ENCODE data around the gene GK2. TPM values are rescaled to one million over a fixed set of nuclear protein-coding genes. Genes with fewer than 3 reads are reported as not detected.

The GK2 gene
- total RNA-seq, result not detected

DNA sequence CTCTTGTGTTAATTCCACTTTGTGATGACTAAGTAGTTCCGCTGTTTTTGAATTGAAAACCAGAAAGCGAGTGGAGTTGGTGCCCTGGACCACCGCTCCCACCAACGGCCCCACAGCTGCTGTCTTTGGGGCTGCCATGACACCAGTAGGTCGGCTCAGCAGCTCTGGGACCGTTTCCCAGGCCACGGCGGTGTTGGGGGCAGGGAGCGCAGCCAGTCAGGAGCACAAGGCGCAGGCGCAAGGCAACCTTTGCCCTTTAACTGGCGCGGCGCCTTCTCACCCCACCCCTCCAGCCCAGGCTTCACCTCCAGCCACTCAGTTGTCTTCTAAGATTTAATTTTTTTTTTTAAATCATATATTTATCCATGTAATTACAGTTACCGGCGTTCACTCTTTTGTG is at the start of gene GK2:
Gene GK2, minus strand, starts transcription at position 166 of the 400 bp plus-strand sequence. Its CDS starts 28 bp downstream, at position 138.
- Mint-ChIP-seq H3K4me1 (ENCODE audit: low read depth in 2 of 2) (no peaks in the 10 kb centered on the region), H3K27ac (no peak within 1 kb of the TSS), H3K4me3 (no peak within 1 kb of the TSS), H3K36me3 (no peaks in the 10 kb centered on the region), H3K9me3 (peaks cover 16% of the 10 kb centered on the region), H3K27me3 (no peaks in the 10 kb centered on the region)
- DNase-seq (ENCODE audit: low spot score), result no peak
- no peak for ATAC-seq

DNA sequence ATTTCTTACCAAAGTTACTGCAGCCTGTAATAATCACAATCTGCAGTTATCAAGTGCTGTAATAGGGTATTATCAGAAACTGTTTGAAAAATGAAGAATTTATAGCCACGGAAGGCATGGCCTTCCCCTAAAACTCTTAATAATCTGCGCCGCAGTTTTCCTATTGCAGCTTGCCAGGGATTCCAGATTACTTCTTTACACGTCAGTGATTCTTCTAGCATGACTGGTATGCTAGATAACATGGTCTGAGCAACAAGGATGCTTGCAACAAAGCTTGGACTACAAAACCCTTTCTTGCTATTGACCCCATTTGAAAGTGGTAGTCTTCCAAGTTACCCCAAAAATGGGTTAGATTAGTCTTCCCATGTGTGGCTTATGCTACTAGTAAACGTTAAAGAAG is 47.2 kb upstream of the GK2 start:
- H3K9me3 Mint-ChIP-seq, result peaks cover 1% of the 10 kb centered on the region
- ATAC-seq (no peak), DNase-seq (ENCODE audit: low spot score) (no peak)
- H3K36me3 Mint-ChIP-seq, result no peaks in the 10 kb centered on the region
- no peak overlapping the region for H3K4me3 Mint-ChIP-seq
- no peaks in the 10 kb centered on the region for H3K4me1 Mint-ChIP-seq (ENCODE audit: low read depth in 2 of 2)
- no peak overlapping the region for H3K27ac Mint-ChIP-seq
- H3K27me3 Mint-ChIP-seq, result no peaks in the 10 kb centered on the region

DNA sequence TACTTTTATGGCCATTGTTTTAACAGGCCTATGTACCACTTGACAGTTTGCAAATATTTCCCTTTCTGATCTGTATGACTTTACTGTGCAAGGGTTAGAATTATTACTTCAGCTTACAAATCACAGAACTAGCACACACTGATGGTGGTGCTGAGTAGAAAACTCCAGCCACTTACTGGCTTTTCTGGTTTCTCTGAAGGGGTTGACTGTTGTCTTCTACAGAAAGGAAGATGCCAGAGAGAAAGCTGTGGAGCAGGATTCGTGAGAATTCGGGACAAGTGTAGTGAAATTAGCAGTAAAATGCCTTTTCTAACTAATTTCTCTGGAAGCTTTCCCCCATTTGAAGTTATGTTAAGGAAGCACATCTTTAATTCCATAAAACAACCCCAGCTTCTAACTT is 46.6 kb upstream of the GK2 start:
- H3K4me3 Mint-ChIP-seq, result no peak overlapping the region
- no peak for ATAC-seq
- H3K27me3 Mint-ChIP-seq, result no peaks in the 10 kb centered on the region
- H3K36me3 Mint-ChIP-seq, result no peaks in the 10 kb centered on the region
- DNase-seq (ENCODE audit: low spot score), result no peak
- peaks cover 3% of the 10 kb centered on the region for H3K9me3 Mint-ChIP-seq
- H3K4me1 Mint-ChIP-seq (ENCODE audit: low read depth in 2 of 2), result no peaks in the 10 kb centered on the region
- no peak overlapping the region for H3K27ac Mint-ChIP-seq

DNA sequence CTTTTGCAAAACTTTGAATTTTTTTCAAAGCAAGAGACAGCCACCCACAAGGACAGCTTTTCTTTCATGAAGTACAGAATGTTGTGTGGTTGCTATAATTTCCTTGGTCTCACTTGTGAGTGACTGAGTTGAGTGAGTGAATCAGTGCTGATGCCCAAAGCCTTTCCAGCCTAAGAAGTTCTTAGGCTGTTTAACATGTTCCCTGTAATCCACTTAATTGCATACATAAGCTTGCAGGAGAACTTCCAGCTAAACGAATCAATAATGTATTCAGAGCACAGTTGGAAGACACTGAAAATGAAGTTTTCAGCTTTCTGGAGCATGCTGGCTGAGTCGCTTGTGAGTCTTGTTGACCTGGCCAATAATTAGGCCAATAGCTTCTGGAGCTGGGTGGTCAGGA is 42.0 kb upstream of the GK2 start:
- H3K27ac Mint-ChIP-seq, result no peak overlapping the region
- peaks cover 3% of the 10 kb centered on the region for H3K9me3 Mint-ChIP-seq
- DNase-seq (ENCODE audit: low spot score), result no peak
- no peaks in the 10 kb centered on the region for H3K4me1 Mint-ChIP-seq (ENCODE audit: low read depth in 2 of 2)
- H3K36me3 Mint-ChIP-seq, result no peaks in the 10 kb centered on the region
- no peaks in the 10 kb centered on the region for H3K27me3 Mint-ChIP-seq
- no peak for ATAC-seq
- no peak overlapping the region for H3K4me3 Mint-ChIP-seq

DNA sequence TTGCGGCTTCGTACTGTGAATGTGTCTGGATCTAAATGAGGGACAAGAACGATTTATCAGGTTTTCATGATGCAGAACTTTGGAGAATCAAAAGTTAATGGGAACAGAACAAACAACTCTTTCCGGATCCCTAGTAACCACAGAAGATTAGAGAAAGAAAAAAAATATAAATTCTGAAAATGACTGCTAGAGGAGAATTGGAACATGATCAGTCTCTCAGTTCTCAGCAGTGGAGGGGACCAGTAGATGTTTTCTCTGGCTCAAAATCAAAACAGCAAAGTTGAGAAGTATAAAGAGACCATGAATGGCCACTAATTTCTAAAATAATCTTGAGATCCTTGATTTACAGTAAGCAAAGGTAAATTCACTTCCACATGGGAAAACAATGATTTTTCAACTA is 38.1 kb upstream of the GK2 start:
- no peak for DNase-seq (ENCODE audit: low spot score)
- H3K27me3 Mint-ChIP-seq, result no peaks in the 10 kb centered on the region
- no peak overlapping the region for H3K4me3 Mint-ChIP-seq
- peaks cover 5% of the 10 kb centered on the region for H3K9me3 Mint-ChIP-seq
- H3K27ac Mint-ChIP-seq, result no peak overlapping the region
- no peaks in the 10 kb centered on the region for H3K36me3 Mint-ChIP-seq
- no peaks in the 10 kb centered on the region for H3K4me1 Mint-ChIP-seq (ENCODE audit: low read depth in 2 of 2)
- ATAC-seq, result no peak

DNA sequence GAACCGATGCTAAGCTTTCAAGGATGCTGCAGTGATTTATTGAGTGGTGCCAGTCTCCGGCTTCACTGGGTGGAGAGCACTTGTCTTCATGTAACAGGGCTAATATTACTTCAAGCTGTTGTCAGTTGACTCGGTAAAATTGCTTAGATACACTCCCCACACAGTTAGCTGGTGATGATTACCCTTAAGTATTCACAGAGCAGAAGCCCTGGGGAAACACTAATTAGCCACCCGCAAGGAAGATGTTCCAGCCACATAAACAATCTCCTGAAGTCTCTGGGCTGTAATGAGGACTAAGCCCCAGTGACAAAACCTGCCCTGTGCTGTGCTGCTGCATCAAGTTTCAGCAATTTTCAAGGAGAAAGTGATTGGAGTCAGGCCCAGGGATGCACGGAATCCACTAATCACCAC is 37.3 kb upstream of the GK2 start:
- Mint-ChIP-seq H3K4me3 (no peak overlapping the region), H3K4me1 (ENCODE audit: low read depth in 2 of 2) (no peaks in the 10 kb centered on the region), H3K9me3 (peaks cover 7% of the 10 kb centered on the region), H3K27me3 (no peaks in the 10 kb centered on the region), H3K36me3 (no peaks in the 10 kb centered on the region), H3K27ac (no peak overlapping the region)
- ATAC-seq (no peak), DNase-seq (ENCODE audit: low spot score) (no peak)

DNA sequence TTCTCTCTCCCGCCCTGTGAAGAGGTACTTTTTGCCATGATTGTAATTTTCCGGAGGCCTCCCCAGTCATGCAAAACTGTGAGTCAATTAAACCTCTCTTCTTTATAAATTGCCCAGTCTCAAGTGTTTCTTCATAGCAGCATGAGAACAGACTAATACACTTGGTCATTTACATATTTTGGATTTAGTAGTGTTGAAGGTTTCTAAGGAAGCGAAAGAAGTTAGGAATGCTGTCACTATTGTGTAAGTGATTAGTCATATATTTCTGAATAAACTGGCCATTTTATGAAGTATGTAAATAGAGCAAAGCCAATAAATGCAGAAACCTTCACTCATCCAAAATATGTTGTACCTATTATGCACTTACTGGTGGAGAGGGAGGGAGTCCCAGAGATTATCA is 34.4 kb upstream of the GK2 start:
- DNase-seq (ENCODE audit: low spot score) (no peak), ATAC-seq (no peak)
- Mint-ChIP-seq H3K4me3 (no peak overlapping the region), H3K4me1 (ENCODE audit: low read depth in 2 of 2) (no peaks in the 10 kb centered on the region), H3K9me3 (peaks cover 15% of the 10 kb centered on the region), H3K27ac (no peak overlapping the region), H3K36me3 (no peaks in the 10 kb centered on the region), H3K27me3 (no peaks in the 10 kb centered on the region)

DNA sequence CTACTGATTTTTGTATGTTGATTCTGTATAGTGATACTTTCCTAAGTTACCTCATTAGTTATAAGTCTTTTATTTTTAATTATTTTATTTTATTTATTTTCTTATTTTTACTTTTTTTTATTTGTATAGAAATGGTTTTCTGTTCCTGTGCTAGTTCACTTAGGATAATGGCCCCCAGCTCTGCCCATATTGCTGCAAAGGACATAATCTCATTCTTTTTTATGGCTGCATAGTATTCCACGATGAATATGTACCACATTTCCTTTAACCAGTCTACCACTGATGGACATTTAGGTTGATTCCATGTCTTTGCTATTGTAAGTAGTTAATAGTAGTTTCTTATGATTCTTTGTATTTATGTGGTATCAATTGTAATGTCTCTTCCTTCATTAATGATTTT is 31.5 kb upstream of the GK2 start:
- Mint-ChIP-seq H3K9me3 (peaks cover 15% of the 10 kb centered on the region), H3K4me3 (no peak overlapping the region), H3K27me3 (no peaks in the 10 kb centered on the region), H3K27ac (no peak overlapping the region), H3K4me1 (ENCODE audit: low read depth in 2 of 2) (no peaks in the 10 kb centered on the region), H3K36me3 (no peaks in the 10 kb centered on the region)
- DNase-seq (ENCODE audit: low spot score) (no peak), ATAC-seq (no peak)

DNA sequence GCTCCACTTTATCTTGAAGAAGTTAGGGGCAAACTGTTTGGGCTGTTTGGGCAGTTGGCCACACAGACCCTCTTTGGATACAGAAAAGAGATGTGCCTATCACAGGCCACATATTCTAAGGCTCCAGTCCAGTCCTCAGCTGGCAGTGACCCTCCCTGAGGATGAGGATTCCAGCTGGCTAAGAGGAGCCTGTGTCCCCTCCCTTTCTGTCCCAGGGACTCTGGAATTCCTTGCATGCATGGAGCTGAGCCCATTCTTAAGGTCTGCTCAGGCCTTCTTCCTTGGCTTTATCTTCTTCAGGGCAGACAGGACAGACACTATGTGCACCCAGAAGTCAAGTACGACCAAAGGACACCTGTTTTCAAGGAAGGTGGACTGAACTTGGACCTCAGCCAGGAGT is 23.8 kb upstream of the GK2 start:
- ATAC-seq (no peak), DNase-seq (ENCODE audit: low spot score) (no peak)
- no peak overlapping the region for H3K4me3 Mint-ChIP-seq
- peaks cover 4% of the 10 kb centered on the region for H3K9me3 Mint-ChIP-seq
- no peaks in the 10 kb centered on the region for H3K27me3 Mint-ChIP-seq
- no peaks in the 10 kb centered on the region for H3K4me1 Mint-ChIP-seq (ENCODE audit: low read depth in 2 of 2)
- H3K36me3 Mint-ChIP-seq, result no peaks in the 10 kb centered on the region
- no peak overlapping the region for H3K27ac Mint-ChIP-seq

DNA sequence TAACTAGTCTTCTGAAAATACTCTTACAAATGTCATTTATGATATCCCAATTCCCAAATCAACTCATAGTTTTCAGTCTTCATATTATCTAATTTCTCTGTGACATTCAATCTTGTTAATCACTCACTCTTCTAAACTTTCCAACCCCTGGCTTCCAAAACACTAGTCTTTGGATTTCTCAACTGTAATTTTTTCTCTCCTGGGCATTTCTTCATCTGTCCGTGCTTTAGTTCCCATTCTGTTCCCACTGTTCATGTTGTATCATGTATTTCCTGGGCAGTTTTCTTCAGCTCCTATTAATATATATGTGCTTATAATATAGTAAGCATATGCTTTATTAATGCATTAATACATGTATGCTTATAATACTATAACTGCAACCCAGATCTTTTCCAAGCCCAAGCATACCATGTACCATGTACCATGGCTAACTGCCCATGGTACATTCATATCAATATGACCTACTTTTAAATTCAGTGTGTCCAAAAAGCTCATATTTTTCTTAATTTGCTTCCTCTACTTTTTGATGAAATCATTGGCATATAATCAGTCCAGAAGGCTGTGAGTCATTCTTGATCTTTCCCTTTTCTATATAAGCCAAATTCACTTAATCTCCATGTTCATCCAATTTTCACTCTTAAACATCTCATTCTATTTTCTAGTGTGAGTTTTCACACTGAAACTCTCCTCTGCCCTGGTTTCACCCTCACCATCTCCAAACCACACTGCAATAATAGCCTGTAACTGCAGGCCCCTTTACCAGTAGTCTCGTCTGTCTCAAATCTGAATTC is 21.3 kb upstream of the GK2 start:
- peaks cover 17% of the 10 kb centered on the region for H3K9me3 Mint-ChIP-seq
- H3K27ac Mint-ChIP-seq, result no peak overlapping the region
- H3K27me3 Mint-ChIP-seq, result no peaks in the 10 kb centered on the region
- ATAC-seq (no peak), DNase-seq (ENCODE audit: low spot score) (no peak)
- no peak overlapping the region for H3K4me3 Mint-ChIP-seq
- H3K36me3 Mint-ChIP-seq, result no peaks in the 10 kb centered on the region
- H3K4me1 Mint-ChIP-seq (ENCODE audit: low read depth in 2 of 2), result no peaks in the 10 kb centered on the region

DNA sequence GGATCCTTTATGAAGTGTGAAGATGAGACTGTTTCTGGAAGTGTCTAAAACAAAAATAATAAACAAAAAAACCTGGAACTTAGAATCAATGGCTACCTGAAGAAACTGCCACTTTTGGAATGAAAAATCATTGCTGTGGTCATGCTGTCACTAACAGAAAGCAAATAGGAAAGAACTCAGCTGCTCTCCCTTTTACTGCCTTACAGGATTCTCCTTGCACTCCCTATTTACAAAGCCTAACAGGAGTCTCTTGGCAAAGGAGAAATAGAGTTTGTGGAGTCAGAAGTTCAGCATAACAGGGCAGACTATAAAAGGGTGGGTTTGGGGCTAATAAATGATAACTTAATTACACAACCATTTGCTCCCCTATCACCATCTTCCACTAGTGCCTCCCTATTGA is 19.0 kb upstream of the GK2 start:
- no peaks in the 10 kb centered on the region for H3K27me3 Mint-ChIP-seq
- H3K4me1 Mint-ChIP-seq (ENCODE audit: low read depth in 2 of 2), result no peaks in the 10 kb centered on the region
- H3K4me3 Mint-ChIP-seq, result no peak overlapping the region
- H3K27ac Mint-ChIP-seq, result no peak overlapping the region
- ATAC-seq (no peak), DNase-seq (ENCODE audit: low spot score) (no peak)
- no peaks in the 10 kb centered on the region for H3K36me3 Mint-ChIP-seq
- H3K9me3 Mint-ChIP-seq, result peaks cover 16% of the 10 kb centered on the region

DNA sequence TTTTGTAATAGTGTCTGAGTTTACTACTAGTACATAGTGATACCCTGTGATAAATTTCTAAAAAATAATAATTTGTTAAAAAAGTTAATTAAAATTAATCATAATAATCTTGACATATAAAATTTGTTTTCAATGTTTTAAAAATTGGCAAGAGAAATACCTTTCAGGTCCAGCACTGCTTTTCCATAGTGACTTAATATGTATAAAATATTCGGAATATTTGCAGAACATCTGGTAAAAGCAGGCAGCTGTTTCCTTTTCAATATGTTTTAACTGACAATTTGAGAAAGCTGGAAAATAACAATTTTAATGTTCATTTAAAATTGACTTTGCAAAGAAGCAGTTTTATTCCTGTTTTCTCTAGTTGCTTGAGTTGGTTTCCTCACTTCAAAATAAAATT is 17.6 kb upstream of the GK2 start:
- Mint-ChIP-seq H3K4me1 (ENCODE audit: low read depth in 2 of 2) (no peaks in the 10 kb centered on the region), H3K27ac (no peak overlapping the region), H3K4me3 (no peak overlapping the region), H3K36me3 (peaks cover 4% of the 10 kb centered on the region), H3K9me3 (peaks cover 22% of the 10 kb centered on the region), H3K27me3 (no peaks in the 10 kb centered on the region)
- DNase-seq (ENCODE audit: low spot score) (no peak), ATAC-seq (no peak)

DNA sequence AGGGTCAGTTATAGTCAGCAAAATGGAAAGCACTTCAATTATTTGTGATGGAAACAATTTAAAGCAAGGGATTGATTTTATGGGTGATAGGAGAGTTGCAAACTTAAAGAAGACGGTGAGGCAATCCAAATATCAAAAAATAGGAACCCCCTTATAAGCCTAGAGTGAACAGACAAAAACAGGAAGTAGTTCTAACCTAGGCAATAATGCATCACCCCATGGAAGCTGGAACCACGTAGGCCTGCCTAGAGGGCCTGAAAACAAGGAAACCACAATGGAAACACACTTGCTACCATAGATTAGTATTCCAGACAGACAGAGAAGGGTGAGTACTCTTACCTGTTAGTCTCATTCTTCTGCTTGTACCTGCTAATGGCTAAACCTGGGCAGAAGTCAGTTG is 13.5 kb upstream of the GK2 start:
- Mint-ChIP-seq H3K4me3 (no peak overlapping the region), H3K4me1 (ENCODE audit: low read depth in 2 of 2) (no peaks in the 10 kb centered on the region), H3K9me3 (peaks cover 30% of the 10 kb centered on the region), H3K27ac (no peak overlapping the region), H3K36me3 (peaks cover 4% of the 10 kb centered on the region), H3K27me3 (no peaks in the 10 kb centered on the region)
- DNase-seq (ENCODE audit: low spot score) (no peak), ATAC-seq (no peak)

DNA sequence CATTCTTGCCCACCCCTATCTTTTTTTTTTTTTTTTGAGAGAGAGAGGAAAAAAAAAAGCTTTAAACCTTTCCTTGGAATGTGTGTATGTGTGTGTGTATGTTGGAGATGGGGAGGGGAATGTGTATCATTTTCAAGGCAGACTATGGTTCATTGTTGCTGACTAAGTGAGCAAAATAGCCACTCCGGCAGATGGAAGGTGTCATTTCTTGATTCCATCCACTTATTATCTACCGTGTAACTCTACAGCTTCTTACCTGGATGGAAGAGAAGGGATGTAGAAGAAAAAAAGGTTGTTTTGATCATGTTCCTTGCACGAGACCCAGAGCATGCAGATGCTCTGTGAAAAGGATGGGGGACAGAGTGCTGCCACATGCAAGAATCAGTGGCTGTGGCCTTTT is 5.9 kb upstream of the GK2 start:
- Mint-ChIP-seq H3K27ac (no peak overlapping the region), H3K4me3 (no peak overlapping the region), H3K36me3 (no peaks in the 10 kb centered on the region)

More for the DNA sequence above, 5.9 kb upstream of the GK2 start:
- Mint-ChIP-seq H3K9me3 (peaks cover 12% of the 10 kb centered on the region), H3K4me1 (ENCODE audit: low read depth in 2 of 2) (no peaks in the 10 kb centered on the region), H3K27me3 (no peaks in the 10 kb centered on the region)
- ATAC-seq (no peak), DNase-seq (ENCODE audit: low spot score) (no peak)
